NCI-H345 treated with DMSO at 0.1 percent for 48 hours (cell line): ENCODE data around the gene LPAR4.
"Not testable (repeated sequence)": the region's sequence is repeated elsewhere in the genome, so short reads cannot be mapped to it uniquely, and the experiment has no call there.

Experiments
- DNase-seq: peaks from one replicate; lab custom pipeline; 2025; ENCODE audit not compliant: unreplicated experiment; lab: John Stamatoyannopoulos, UW

LPAR4 gene, protein sequence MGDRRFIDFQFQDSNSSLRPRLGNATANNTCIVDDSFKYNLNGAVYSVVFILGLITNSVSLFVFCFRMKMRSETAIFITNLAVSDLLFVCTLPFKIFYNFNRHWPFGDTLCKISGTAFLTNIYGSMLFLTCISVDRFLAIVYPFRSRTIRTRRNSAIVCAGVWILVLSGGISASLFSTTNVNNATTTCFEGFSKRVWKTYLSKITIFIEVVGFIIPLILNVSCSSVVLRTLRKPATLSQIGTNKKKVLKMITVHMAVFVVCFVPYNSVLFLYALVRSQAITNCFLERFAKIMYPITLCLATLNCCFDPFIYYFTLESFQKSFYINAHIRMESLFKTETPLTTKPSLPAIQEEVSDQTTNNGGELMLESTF

DNA sequence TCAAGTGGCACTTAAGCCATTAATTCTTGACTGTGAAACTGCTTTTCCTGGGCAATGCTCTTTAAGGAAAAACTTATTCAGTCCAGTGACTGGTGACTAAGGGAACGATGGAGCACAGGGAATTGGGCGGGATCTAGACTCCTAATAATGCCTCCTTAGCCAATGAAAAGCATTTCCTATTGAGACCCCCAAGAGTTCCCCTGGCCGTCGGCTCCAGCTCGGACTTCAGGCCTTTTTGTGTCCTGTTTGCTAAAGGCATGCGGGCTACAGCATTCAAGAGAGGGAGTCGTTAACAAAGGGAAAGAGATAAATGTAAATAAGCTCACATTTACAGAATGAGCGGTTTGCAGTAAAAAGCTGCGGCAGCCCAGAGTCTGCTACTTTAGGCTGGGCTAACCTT, at the start of gene LPAR4:
Gene LPAR4, plus strand, starts transcription at position 232 of the 400 bp plus-strand sequence. CDS start 7,150 bp downstream, outside the sequence.
- DNase-seq, result no peak

DNA sequence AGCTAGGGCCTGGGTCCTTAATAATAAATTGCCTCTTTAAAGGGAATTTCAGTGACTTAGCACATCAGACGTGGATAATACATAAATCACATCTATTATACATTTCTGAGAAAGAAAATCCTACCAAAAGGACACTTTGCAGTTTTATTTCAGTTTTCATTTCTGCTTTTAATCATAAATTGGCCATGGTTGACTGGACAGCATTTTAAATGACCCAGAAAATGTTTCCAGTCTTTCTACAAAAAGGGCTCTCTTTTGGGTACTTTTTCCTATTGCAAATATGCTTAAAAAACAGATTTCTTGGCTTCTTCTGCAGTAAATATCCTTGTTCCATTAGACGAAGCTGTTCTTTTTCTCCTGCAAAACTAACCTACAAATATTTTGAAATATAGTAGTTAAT, 41.4 kb upstream of the LPAR4 start:
- DNase-seq, result no peak

DNA sequence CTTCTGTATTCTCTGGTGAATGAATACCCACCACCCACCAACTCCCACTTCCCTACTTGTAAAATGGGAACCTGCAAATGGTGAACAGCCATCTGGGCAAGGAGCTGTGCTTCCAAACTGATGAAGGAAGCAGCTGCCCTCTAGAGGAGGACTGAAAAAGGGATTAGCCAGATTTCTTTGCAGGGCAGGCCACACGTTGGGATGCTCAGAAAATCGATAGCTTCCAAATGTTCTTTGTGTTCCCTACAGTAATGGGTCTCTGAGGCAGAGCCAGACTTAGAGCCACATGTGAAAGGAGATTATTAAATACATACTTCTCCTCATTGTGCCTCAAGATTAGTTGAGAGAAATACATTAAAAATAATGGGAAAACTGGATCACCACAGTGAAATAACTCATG, 39.3 kb upstream of the LPAR4 start:
- DNase-seq, result no peak

DNA sequence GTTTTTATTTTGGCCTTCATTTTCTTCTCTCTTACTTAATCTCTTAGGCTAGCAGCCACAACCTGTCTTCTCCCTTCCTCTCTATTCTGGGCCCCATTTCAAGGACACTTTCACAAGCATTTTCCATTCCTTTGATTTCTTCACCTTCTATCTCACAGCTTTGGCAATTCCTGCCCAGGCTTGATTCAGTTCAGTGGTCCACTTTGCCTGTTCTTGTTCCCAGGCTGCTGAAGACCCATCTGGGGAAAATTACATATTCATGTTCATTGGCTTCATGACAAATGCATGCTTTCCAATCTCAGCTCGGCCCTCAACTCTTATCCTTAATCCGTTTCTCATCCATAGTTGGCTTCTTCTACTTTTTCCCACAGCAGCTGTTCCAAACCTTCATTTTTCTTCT, 38.7 kb upstream of the LPAR4 start:
- DNase-seq, result no peak

DNA sequence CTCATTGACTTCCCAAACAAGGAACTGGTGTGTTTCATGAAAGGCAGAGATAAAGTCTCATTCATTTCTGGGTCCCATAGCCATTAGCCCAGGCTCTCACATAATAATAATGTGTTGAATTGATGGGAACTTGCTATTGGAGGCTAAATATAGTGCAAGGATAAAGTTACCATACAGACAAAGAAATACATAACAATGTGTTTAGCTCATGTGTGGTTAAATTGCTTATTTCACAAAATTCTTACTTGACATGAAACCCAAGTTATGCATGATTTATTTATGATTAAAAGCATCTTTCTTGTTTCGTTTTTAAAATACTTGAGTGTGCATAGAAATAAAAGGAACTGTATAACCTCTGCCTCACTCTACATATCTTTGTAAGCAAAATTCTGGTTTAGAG, 37.3 kb upstream of the LPAR4 start:
- DNase-seq, result no peak

DNA sequence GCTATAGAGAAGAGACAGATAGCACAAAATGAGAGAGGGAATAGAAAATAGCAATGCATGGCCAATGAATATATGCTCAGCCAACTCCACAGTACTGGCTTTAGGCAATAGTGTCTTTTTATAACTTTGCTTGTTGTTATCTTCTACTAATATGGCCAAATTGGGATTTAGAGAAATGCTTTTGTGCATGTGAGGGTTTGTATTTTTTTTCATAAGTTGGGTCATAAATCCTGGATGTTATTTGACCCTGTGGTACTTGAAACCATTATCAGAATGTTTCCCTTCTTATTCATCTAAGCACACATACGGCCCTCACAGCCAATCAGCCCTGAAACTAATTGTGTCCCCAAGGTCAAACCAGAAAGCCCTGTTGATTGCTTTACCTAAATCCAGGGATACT, 35.2 kb upstream of the LPAR4 start:
- no peak for DNase-seq

DNA sequence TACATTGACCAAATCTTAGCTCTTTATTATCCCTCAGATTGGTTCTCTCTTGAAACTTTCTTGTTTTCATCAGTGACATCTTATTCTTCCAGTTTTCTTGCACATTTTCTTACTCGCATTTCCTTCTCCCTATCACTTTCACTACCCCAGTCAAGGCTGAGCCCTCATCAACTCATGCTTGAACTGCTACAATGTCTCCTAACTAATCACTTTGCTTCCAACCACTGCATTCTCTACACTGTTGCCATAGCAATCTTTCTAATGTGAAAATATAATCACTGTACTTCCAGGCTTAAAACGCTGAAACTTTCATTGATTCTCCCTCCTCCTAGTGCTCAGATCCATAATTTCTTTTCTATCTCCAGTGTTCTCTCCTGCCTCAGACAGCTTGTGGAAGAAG, 22.2 kb upstream of the LPAR4 start:
- DNase-seq, result no peak

DNA sequence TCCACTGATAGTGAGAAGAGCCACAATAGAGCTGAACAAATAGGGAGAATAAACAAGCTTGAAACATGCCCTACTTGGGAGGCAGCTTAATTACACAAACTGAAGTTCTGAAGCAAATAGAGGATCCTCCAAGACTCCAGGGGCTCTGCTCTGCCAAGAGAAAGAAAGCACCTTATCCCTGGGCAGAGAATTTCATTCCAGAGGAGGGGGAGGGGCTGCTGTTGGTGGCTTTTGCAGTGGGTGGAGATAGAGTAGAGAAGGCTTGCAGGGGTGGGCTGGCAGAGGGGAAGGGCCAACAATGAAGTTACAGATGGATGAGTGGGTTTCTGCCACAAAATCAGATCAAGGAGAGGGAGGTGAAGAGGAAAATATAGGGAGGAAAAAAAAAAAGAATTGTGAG, 1.0 kb upstream of the LPAR4 start:
- DNase-seq, result no peak

DNA sequence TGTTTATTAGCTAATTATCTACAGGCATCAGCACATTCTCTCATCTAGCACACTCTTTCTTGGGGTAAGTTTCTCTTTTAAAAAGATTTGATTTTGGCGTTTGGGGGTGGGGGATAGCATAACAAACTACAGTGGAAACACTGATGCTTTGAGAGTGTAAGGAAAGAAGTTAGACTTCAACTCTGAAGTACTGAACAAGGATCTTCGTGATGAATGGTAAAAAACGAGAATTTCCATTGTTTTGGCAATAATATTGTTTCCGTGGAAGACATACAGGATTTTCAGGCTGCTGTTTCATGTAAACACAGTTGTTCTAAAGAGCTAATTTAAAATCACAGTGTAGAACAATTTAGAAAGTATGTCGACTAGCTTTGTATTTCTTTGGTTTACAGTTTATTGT, 451 bp downstream of the LPAR4 start:
- DNase-seq, result no peak

DNA sequence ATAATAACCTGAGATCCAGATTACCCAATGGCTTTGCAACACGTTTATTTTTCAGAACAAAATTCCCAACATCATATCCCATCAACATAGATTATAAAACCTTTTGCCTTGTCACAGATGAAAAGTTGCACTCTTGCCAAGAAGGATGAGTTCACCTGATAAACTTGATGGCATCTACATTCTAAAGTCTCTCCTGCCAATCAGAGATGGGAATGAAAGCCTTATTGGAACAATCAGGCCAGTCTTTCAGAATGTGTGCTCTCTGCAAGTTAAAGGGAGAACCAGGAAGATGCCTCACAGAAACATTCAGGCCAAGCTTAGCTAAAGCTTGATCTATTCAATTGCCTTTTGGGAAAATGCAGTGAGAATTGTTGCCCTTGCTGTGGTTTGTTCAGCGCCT, 1.3 kb downstream of the LPAR4 start:
- DNase-seq, result no peak

DNA sequence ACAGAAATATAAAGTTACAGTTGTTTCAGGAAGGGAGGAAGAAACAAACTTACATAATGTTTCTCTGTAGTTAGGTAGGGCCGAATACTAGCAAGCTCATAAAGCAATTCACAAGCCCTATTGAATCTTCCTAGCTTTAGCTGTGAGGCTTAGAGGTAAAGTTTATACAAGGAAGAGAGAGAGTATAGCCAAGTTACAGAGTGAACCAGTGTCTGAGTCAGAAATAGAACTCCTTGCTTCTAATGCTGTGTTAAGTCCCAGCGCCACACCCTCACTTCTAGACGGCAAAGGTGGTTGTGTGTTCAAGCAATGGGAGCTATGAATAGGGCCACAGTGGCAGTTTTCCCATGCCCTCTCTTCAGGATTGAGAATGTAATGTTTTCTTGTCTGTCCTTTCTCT, 6.1 kb downstream of the LPAR4 start:
- no peak for DNase-seq

DNA sequence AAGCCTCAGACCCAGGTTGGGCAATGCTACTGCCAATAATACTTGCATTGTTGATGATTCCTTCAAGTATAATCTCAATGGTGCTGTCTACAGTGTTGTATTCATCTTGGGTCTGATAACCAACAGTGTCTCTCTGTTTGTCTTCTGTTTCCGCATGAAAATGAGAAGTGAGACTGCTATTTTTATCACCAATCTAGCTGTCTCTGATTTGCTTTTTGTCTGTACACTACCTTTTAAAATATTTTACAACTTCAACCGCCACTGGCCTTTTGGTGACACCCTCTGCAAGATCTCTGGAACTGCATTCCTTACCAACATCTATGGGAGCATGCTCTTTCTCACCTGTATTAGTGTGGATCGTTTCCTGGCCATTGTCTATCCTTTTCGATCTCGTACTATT, 7.4 kb downstream of the LPAR4 start:
- DNase-seq, result no peak

DNA sequence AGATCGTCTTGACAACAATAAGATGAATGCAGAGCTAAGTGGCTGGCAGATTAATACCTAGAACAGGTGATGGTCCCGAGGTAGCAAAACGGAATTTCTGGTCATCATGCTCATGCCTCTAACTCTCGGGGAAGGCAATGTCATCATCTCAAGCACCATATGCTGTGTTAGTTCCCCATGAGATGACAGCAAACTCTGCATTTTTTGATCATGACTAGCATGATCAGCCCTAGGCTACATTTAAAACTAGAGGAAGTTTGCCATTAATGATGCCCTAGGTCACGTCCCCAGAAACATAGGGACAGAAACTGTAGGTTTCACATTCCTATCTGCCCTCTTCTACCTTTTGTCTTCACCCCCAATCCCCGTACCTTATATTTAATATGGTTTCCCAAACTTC, 11.6 kb downstream of the LPAR4 start:
- no peak for DNase-seq

DNA sequence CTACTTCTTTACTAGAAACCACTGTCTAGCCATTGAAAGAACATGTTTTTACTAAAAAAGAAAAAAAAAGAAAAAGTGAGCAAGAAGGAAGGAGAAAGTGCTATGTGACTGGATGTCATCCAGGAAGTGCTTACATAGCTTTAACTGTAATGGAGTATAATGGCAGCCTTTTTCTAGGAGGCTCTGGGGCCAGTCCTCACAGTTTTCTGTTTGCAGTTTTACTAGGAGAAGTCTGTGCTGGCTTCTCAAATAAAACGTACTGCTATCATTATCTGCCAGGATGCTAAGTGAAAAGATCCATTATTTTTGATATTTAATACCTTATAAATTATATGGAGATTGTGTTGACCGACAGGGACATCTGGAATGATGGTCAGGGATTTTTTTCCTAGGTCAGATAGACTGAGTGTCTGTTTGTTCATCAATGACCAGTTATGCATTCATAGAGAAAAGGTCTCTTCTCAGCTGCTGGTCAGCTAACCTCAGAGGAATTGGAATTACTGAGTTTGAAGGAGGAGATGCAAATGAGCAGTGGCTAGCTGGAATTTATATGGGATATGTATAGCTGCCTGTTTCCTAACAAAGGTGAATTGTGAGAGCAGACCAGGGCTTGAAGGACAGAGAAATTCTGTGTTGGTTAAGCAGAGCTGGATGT, 21.7 kb downstream of the LPAR4 start:
- DNase-seq, result no peak

DNA sequence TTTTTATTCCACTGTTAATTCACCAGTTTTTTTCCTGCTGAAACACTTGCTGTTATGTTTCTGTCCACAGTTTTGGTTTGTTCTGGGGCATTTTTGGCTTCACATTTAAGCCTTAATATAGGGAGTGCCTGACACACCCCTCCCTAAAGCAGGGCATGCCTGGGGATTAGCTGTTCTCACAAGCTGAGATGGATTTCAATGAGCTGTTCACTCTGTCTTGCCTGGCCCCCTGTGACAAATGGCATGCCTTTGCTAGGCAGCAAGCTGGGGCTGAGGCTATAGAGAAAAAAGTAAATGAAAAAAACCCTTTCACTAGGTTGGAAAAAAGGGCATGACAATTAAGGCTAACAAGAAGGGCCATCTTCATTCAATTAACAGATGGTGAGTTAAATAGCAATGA, 22.4 kb downstream of the LPAR4 start:
- no peak for DNase-seq

DNA sequence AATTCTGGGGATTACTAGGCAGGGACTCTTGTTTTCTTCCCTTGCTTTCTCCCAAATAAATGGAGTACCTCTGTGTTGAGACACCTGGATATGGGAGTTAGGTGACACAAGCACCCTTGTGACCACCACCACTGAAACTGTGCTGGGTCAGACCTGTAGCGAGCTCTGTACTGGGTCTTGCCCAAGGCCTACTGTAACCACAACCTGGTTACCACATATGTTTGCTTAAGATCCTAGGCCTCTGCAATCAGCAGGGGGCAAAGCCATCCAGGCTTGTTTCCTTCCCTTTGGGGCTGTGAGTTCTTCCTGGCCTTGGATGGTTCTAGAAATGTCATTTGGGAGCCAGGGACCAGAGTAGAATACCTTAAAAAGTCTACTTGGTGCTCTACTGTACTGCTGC, 49.4 kb downstream of the LPAR4 start:
- DNase-seq, result no peak

DNA sequence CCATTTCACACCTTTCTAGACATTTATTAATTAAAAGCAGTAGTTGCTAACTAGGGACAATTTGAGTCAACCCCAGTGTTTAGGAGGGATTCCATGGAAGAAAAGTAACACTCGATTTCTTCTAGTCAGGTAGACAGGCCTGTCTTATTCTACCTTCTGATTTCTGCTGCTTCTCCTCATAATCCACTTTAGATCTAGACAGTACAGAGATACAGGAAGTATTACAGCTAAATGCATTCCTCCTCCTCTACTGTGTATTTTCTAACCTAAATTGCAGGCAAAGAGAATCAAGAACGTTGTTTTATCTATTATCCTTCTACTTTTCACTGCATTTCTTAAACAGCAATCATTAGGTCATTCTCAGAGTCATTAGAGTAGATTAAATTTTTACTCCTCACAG, 52.6 kb downstream of the LPAR4 start:
- no peak for DNase-seq

DNA sequence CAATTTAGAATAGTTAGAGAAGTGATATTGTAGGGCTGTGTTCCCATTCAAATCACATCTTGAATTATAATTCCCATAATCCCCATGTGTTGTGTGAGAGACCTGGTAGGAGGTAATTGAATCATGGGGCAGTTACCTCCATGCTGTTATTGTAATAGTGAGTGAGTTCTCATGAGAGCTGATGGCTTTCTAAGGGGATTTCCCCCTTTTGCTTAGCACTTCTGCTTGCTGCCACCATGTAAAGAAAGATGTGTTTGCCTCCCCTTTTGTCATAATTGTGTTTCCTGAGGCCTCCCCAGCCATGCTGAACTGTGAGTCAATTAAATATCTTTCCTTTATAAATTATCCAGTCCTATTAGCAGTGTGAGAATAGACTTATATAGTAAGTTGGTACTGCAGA, 53.2 kb downstream of the LPAR4 start:
- DNase-seq, result no peak

DNA sequence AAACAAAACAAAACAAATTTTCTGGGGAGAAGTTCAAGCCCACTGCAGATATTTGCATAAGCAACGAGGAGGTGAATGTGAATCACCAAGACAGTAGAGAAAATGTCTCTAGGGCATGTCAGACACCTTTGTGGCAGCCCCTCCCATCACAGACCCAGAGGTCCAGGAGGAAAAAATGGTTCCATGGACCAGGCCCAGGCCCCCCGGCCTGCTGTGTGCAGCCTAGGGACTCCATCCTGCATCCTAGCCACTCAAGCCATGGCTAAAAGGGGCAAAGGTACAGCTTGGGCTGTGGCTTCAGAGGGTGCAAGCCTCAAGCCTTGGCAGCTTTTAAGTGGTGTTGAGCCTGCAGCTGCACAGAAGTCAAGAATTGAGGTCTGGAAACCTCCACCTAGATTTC, 54.0 kb downstream of the LPAR4 start:
- no peak for DNase-seq

DNA sequence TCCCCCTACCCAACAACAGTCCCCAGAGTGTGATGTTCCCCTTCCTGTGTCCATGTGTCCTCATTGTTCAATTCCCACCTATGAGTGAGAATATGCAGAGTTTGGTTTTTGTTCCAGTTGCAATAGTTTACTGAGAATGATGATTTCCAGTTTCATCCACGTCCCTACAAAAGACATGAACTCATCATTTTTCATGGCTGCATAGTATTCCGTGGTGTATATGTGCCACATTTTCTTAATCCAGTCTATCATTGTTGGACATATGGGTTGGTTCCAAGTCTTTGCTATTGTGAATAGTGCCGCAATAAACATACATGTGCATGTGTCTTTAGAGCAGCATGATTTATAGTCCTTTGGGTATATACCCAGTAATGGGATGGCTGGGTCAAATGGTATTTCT, 55.0 kb downstream of the LPAR4 start:
- DNase-seq, result not testable (repeated sequence)
